ENCODE results near the gene ZNF583.
A peak's percentile ranks its signal among the peaks of the same experiment; 100 is the strongest.

The ZNF583 gene

GRCh38 chr19:56403764-56404704 is at the start of gene ZNF583:
Gene ZNF583 (plus strand): TSS chr19:56404332. CDS start chr19:56407115, 2,783 bp downstream.
- Mint-ChIP-seq H3K9me3 (ENCODE audit: low read depth) (peaks cover 45% of the 10 kb centered on the region), H3K27ac (peak within 1 kb of the TSS; percentile 100), H3K4me1 (ENCODE audit: low read depth) (peaks cover 35% of the 10 kb centered on the region), H3K27me3 (no peaks in the 10 kb centered on the region), H3K36me3 (peaks cover 59% of the 10 kb centered on the region), H3K4me3 (peak within 1 kb of the TSS; percentile 97)

DNA sequence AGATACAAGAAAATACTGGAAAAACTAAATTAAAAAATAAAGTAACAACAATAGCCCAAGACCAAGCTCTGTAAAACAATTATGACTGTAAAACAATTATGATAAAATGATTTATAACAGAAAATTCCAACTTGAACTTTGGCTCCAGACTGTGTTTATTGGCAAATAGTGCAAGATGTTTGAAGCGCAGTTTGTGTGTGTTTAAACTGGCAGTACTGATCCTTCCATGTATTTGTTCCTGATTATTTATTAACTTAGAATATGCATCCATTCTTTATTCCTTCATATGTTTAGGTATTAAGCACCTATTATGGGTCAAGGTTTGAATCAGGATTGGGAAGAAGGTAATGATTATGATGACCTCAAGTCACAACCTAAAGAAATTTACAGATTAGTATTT is 48.6 kb upstream of the ZNF583 start:
- no peaks in the 10 kb centered on the region for H3K27me3 Mint-ChIP-seq
- no peak overlapping the region for H3K4me3 Mint-ChIP-seq
- no peak overlapping the region for H3K27ac Mint-ChIP-seq
- peaks cover 15% of the 10 kb centered on the region for H3K9me3 Mint-ChIP-seq (ENCODE audit: low read depth)
- H3K36me3 Mint-ChIP-seq, result peaks cover 27% of the 10 kb centered on the region
- H3K4me1 Mint-ChIP-seq (ENCODE audit: low read depth), result no peaks in the 10 kb centered on the region

- no peaks in the 10 kb centered on the region for H3K27me3 Mint-ChIP-seq
- H3K4me3 Mint-ChIP-seq, result no peak overlapping the region
- H3K4me1 Mint-ChIP-seq (ENCODE audit: low read depth), result no peaks in the 10 kb centered on the region
- H3K9me3 Mint-ChIP-seq (ENCODE audit: low read depth), result peaks cover 19% of the 10 kb centered on the region
- H3K36me3 Mint-ChIP-seq, result peaks cover 33% of the 10 kb centered on the region
- H3K27ac Mint-ChIP-seq, result no peak overlapping the region
Measured at GRCh38 chr19:56356944-56357343, 47.2 kb upstream of the ZNF583 start.

DNA sequence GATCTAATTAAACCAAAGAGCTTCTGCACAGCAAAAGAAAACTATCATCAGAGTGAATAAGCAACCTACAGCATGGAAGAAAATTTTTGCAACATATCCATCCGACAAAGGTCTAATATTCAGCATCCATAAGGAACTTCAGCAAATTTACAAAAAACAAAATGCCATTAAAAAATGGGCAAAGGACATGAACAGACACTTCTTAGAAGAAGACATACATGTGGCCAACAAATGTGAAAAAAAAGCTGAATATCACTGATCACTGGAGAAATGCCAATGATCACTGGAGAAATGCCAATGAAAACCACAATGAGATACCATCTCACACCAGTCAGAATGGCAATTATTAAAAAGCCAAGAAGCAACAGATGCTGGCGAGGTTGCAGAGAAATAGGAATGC is 43.3 kb upstream of the ZNF583 start:
- H3K4me3 Mint-ChIP-seq, result no peak overlapping the region

DNA sequence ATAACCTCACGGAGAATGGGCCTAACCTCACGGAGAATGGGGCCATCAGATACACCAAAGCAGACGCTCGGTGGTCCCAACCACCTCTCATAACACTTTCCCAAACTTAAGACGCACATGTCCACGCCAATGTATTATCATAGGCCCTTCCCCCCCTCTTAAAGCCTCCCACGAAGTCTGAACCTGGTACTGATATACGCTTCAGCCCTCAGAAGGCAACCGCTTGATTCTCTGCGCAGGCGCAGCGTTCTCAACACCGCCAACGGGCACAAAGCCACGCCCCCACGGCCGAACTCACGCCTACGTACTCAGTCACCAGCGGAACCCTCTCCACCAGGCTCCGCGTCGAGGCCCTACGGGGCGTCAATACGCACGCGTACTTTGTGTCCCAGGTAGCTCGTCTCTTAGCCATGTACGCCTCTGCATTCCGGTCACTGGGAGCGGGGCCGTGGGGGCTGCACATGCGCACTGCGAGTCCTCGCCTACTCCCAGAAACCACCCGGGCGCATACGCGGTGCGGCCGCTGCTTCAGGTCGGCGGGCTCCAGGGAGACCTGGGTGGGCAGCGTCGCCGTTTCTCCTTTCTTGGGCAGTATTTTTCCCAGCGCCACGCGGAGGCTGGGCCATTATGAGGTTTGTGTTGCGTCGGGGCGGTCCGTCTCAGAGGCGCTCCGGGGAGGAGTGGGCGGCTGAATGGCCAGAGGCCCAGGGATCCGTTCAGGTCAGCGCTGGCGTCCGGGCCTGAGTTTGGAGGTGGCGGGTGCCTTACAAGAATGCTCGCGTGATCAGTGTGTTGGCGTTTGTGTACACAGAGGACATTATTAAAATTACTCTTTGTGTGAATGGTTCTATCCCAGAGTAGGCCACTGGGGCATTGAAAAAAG is 36.1 kb upstream of the ZNF583 start:
- H3K9me3 Mint-ChIP-seq (ENCODE audit: low read depth), result peaks cover 30% of the 10 kb centered on the region
- H3K27me3 Mint-ChIP-seq, result no peaks in the 10 kb centered on the region

More for the DNA sequence above, 43.3 kb upstream of the ZNF583 start:
- H3K4me1 Mint-ChIP-seq (ENCODE audit: low read depth), result no peaks in the 10 kb centered on the region
- H3K27ac Mint-ChIP-seq, result no peak overlapping the region
- H3K9me3 Mint-ChIP-seq (ENCODE audit: low read depth), result peaks cover 43% of the 10 kb centered on the region
- H3K36me3 Mint-ChIP-seq, result peaks cover 39% of the 10 kb centered on the region
- H3K27me3 Mint-ChIP-seq, result no peaks in the 10 kb centered on the region

GRCh38 chr19:56369886-56370676 is 34.1 kb upstream of the ZNF583 start:
- Mint-ChIP-seq H3K4me1 (ENCODE audit: low read depth) (peaks cover 29% of the 10 kb centered on the region), H3K4me3 (peak overlapping the region; percentile 69), H3K27me3 (no peaks in the 10 kb centered on the region), H3K9me3 (ENCODE audit: low read depth) (peaks cover 22% of the 10 kb centered on the region), H3K36me3 (peaks cover 55% of the 10 kb centered on the region), H3K27ac (peak overlapping the region; percentile 11)

More for the DNA sequence above, 36.1 kb upstream of the ZNF583 start:
- Mint-ChIP-seq H3K4me3 (peak overlapping the region; percentile 92), H3K36me3 (peaks cover 40% of the 10 kb centered on the region), H3K27ac (peak overlapping the region; percentile 88), H3K4me1 (ENCODE audit: low read depth) (peaks cover 29% of the 10 kb centered on the region)

GRCh38 chr19:56372281-56372680 is 31.9 kb upstream of the ZNF583 start:
- Mint-ChIP-seq H3K27ac (no peak overlapping the region), H3K9me3 (ENCODE audit: low read depth) (peaks cover 33% of the 10 kb centered on the region), H3K36me3 (peaks cover 77% of the 10 kb centered on the region), H3K27me3 (no peaks in the 10 kb centered on the region), H3K4me3 (no peak overlapping the region), H3K4me1 (ENCODE audit: low read depth) (peaks cover 29% of the 10 kb centered on the region)

- Mint-ChIP-seq H3K4me1 (ENCODE audit: low read depth) (peaks cover 6% of the 10 kb centered on the region), H3K36me3 (peaks cover 68% of the 10 kb centered on the region), H3K27me3 (no peaks in the 10 kb centered on the region), H3K9me3 (ENCODE audit: low read depth) (peaks cover 46% of the 10 kb centered on the region), H3K27ac (no peak overlapping the region), H3K4me3 (no peak overlapping the region)
Measured at GRCh38 chr19:56377105-56377924, 26.8 kb upstream of the ZNF583 start.

GRCh38 chr19:56383826-56384605 is 20.1 kb upstream of the ZNF583 start:
- no peak overlapping the region for H3K4me3 Mint-ChIP-seq
- H3K27me3 Mint-ChIP-seq, result no peaks in the 10 kb centered on the region
- no peak overlapping the region for H3K27ac Mint-ChIP-seq
- H3K9me3 Mint-ChIP-seq (ENCODE audit: low read depth), result peaks cover 35% of the 10 kb centered on the region
- H3K36me3 Mint-ChIP-seq, result peaks cover 67% of the 10 kb centered on the region
- peaks cover 5% of the 10 kb centered on the region for H3K4me1 Mint-ChIP-seq (ENCODE audit: low read depth)

GRCh38 chr19:56393119-56394012 is 10.8 kb upstream of the ZNF583 start, which contains the start of gene ZNF582:
Gene ZNF582 (minus strand): TSS chr19:56393534. CDS start chr19:56391752, 1,782 bp downstream.
- peaks cover 12% of the 10 kb centered on the region for H3K4me1 Mint-ChIP-seq (ENCODE audit: low read depth)

DNA sequence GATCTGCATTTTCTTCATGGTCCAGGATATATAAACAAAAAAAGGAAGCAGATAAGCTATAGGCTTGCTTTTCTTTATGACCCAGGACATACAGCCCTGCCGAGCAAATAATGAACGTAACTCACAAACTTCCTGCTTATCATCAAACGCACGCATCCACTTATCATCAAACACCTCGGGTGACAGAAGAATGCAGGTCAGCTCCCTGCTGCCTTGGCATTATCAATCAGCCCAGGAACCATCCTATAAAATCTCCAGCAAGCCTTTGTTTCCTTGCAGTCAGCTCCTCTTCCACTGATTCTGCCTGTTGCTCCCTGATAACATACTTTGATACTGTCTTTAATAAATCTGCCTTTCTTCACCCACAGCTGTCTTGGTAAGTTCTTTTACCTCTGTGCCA is 5.3 kb upstream of the ZNF583 start:
- Mint-ChIP-seq H3K4me1 (ENCODE audit: low read depth) (peaks cover 15% of the 10 kb centered on the region), H3K27me3 (no peaks in the 10 kb centered on the region), H3K9me3 (ENCODE audit: low read depth) (peaks cover 25% of the 10 kb centered on the region), H3K4me3 (no peak overlapping the region), H3K36me3 (peaks cover 49% of the 10 kb centered on the region), H3K27ac (no peak overlapping the region)

More at GRCh38 chr19:56393119-56394012, 10.8 kb upstream of the ZNF583 start, which contains the start of gene ZNF582:
- H3K9me3 Mint-ChIP-seq (ENCODE audit: low read depth), result peaks cover 16% of the 10 kb centered on the region
- H3K4me3 Mint-ChIP-seq, result peak within 1 kb of the TSS; percentile 94
- H3K27ac Mint-ChIP-seq, result peak within 1 kb of the TSS; percentile 98
- H3K27me3 Mint-ChIP-seq, result no peaks in the 10 kb centered on the region
- H3K36me3 Mint-ChIP-seq, result peaks cover 57% of the 10 kb centered on the region

- Mint-ChIP-seq H3K36me3 (peaks cover 55% of the 10 kb centered on the region), H3K4me1 (ENCODE audit: low read depth) (peaks cover 27% of the 10 kb centered on the region), H3K9me3 (ENCODE audit: low read depth) (peaks cover 34% of the 10 kb centered on the region), H3K27ac (no peak overlapping the region), H3K27me3 (no peaks in the 10 kb centered on the region), H3K4me3 (no peak overlapping the region)
Measured at GRCh38 chr19:56400485-56400884, 3.6 kb upstream of the ZNF583 start.
